Smooth muscle cell (in vitro differentiated cells): ENCODE measurements around the gene COL5A3. TPM values are rescaled to one million over a fixed set of nuclear protein-coding genes. Genes with fewer than 3 reads are reported as not detected.

ENCODE experiments used
- DNase-seq: peaks from one replicate; lab custom pipeline; 2025; ENCODE audit not compliant: unreplicated experiment; lab: John Stamatoyannopoulos, UW
- H2AFZ ChIP-seq: fragments of 200-600 bp; sonication (generic); 2 replicates; pipeline ENCODE4 v1.6.0; 2016; ENCODE audit warnings: antibody characterized with exemption, low read depth, mild to moderate bottlenecking
- H3F3A ChIP-seq: fragments of 200-600 bp; sonication (generic); 2 replicates; pipeline ENCODE4 v1.6.0; 2017; ENCODE audit warnings: antibody characterized with exemption, low read depth
- H3K27ac ChIP-seq: fragments of 200-600 bp; sonication (generic); 2 replicates; pipeline ENCODE4 v1.5.1; 2016; ENCODE audit warnings: low read depth, mild to moderate bottlenecking
- H3K27me3 ChIP-seq: fragments of 200-600 bp; sonication (generic); 2 replicates; pipeline ENCODE4 v1.6.1; 2016; ENCODE audit warnings: low read depth, mild to moderate bottlenecking
- H3K36me3 ChIP-seq: fragments of 200-600 bp; sonication (generic); 2 replicates; pipeline ENCODE4 v1.5.1; 2016; ENCODE audit warnings: low read depth
- H3K4me1 ChIP-seq: fragments of 200-600 bp; sonication (generic); 2 replicates; pipeline ENCODE4 v1.5.1; 2016; ENCODE audit warnings: low read depth
- H3K4me2 ChIP-seq: fragments of 200-600 bp; sonication (generic); 2 replicates; pipeline ENCODE4 v1.6.0; 2016; ENCODE audit warnings: mild to moderate bottlenecking
- H3K4me3 ChIP-seq: fragments of 200-600 bp; sonication (generic); 2 replicates; pipeline ENCODE4 v1.5.1; 2016; ENCODE audit warnings: mild to moderate bottlenecking
- H3K79me2 ChIP-seq: fragments of 200-600 bp; sonication (generic); 2 replicates; pipeline ENCODE4 v1.6.0; 2016; ENCODE audit warnings: low read depth, mild to moderate bottlenecking
- H3K9ac ChIP-seq: fragments of 200-600 bp; sonication (generic); 2 replicates; pipeline ENCODE4 v1.6.0; 2016; ENCODE audit warnings: low read depth
- H3K9me3 ChIP-seq: fragments of 200-600 bp; sonication (generic); replicated peaks from 2 replicates; pipeline ENCODE4 v1.5.1; 2016; ENCODE audit warnings: low read depth
- H4K20me1 ChIP-seq: fragments of 200-600 bp; sonication (generic); 2 replicates; pipeline ENCODE4 v1.6.0; 2016; ENCODE audit warnings: low read depth
- WGBS: methylation state at CpG from one replicate; pipeline ENCODE4 v1.1.7; 2016; ENCODE audit warnings: low lambda C conversion rate; 5-methylcytosine and 5-hydroxymethylcytosine counted together
- polyA plus RNA-seq: library from polyadenylated mRNA; unstranded; fragments of >200 nt; fragmentation: Nextera tagmentation; extraction: Ambion mirVana; gene quantifications from 2 replicates; pipeline ENCODE4 v1.2.1, GENCODE V29; 2016
- total RNA-seq: library from RNA; depleted of rRNA; stranded (reverse); fragments of >200 nt; gene quantifications from 2 replicates; pipeline ENCODE4 v1.2.3, GENCODE V29; 2014
- TF ChIP-seq, protein P1 (sequence below): fragments of 200-600 bp; sonication (generic); IDR thresholded peaks from 2 replicates; pipeline ENCODE4 v1.5.1; 2017; ENCODE audit warnings: borderline replicate concordance, mild to moderate bottlenecking, antibody characterized with exemption; ENCODE audit not compliant: insufficient read depth, poor library complexity, severe bottlenecking

COL5A3 gene
- total and polyA plus RNA-seq, 2 experiments from 2014 or later: 12.8 to 14.4 TPM

DNA sequence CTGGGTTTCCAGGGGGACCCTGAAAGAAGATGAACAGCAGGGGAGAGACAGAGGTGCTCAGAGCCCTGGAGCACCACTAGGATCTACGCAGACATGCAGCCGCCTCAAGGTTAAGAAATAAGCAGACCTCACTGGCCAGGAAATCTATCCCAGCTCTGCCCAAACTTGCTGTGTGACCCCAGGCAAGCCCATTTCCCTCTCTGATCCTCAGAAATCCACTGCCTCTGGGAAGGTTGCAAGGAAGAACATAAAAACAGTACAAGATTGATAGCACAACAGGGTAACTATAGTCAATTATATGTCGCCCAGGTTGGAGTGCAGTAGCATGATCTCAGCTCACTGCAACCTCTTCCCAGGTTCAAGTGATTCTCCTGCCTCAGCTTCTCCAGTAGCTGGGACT lies 20.8 kb downstream of the COL5A3 start:
- Histone ChIP-seq H3K9ac (no peak overlapping the region), H3K4me1 (peaks cover 5% of the 10 kb centered on the region), H2AFZ (no peak overlapping the region), H3K27me3 (no peaks in the 10 kb centered on the region), H3K4me3 (no peak overlapping the region), H4K20me1 (no peaks in the 10 kb centered on the region), H3K27ac (no peak overlapping the region), H3K9me3 (no peaks in the 10 kb centered on the region), H3F3A (no peaks in the 10 kb centered on the region), H3K36me3 (no peaks in the 10 kb centered on the region), H3K79me2 (no peaks in the 10 kb centered on the region), H3K4me2 (no peak overlapping the region)
- WGBS: 85% methylated on average over 3 of the region's 3 CpGs
- TF ChIP-seq, protein P1, sequence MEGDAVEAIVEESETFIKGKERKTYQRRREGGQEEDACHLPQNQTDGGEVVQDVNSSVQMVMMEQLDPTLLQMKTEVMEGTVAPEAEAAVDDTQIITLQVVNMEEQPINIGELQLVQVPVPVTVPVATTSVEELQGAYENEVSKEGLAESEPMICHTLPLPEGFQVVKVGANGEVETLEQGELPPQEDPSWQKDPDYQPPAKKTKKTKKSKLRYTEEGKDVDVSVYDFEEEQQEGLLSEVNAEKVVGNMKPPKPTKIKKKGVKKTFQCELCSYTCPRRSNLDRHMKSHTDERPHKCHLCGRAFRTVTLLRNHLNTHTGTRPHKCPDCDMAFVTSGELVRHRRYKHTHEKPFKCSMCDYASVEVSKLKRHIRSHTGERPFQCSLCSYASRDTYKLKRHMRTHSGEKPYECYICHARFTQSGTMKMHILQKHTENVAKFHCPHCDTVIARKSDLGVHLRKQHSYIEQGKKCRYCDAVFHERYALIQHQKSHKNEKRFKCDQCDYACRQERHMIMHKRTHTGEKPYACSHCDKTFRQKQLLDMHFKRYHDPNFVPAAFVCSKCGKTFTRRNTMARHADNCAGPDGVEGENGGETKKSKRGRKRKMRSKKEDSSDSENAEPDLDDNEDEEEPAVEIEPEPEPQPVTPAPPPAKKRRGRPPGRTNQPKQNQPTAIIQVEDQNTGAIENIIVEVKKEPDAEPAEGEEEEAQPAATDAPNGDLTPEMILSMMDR: no peak
- DNase-seq: no peak

GRCh38 chr19:9986787-9987281 lies 23.5 kb downstream of the COL5A3 start:
- no peaks in the 10 kb centered on the region for H3K79me2 ChIP-seq
- H3K9ac ChIP-seq: no peak overlapping the region
- H3K4me3 ChIP-seq: no peak overlapping the region
- H4K20me1 ChIP-seq: no peaks in the 10 kb centered on the region
- no peak overlapping the region for H3K27ac ChIP-seq
- peaks cover 5% of the 10 kb centered on the region for H3K4me1 ChIP-seq
- no peaks in the 10 kb centered on the region for H3K9me3 ChIP-seq
- DNase-seq: no peak
- H3K27me3 ChIP-seq: no peaks in the 10 kb centered on the region
- no peaks in the 10 kb centered on the region for H3K36me3 ChIP-seq
- no peak overlapping the region for H2AFZ ChIP-seq
- no peak overlapping the region for H3K4me2 ChIP-seq
- no peaks in the 10 kb centered on the region for H3F3A ChIP-seq
- 86% methylated on average over 8 of the region's 8 CpGs for WGBS
- TF ChIP-seq, protein P1: no peak

- Histone ChIP-seq H3K4me3 (no peak overlapping the region), H2AFZ (no peak overlapping the region), H4K20me1 (no peaks in the 10 kb centered on the region), H3K9ac (no peak overlapping the region), H3K9me3 (no peaks in the 10 kb centered on the region), H3K27ac (no peak overlapping the region), H3K4me2 (no peak overlapping the region), H3K27me3 (no peaks in the 10 kb centered on the region), H3F3A (no peaks in the 10 kb centered on the region), H3K36me3 (no peaks in the 10 kb centered on the region), H3K4me1 (peaks cover 3% of the 10 kb centered on the region), H3K79me2 (no peaks in the 10 kb centered on the region)
- DNase-seq: no peak
- TF ChIP-seq, protein P1: no peak
- WGBS: 91% methylated on average over 8 of the region's 8 CpGs
Observed at GRCh38 chr19:9981406-9982260, 28.7 kb downstream of the COL5A3 start.
